Measurements from ENCODE around the gene FEM1B.

DNA sequence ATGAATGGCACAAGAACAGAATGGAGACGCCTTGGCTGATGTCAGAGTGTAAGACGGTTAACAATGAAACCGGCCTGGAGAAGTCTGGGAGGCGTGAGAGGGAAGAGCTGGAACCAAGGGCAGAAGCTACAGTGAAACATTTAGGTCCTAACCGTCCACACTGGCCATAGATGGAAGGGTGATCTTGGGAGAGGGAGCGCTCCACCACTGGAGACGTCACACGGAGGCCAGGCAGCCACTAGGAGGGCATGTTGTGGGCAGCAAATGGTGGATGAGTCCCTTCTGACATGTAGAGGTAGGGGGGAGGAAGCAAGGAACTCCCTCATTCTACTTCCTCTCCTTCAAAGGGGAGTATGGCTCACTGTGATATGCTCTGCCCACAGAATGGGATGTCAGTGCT lies 23.8 kb downstream of the FEM1B start:
- TF ChIP-seq CTCF (IDR thresholded peaks at IDR 0.05) (no peak), POLR2A (IDR thresholded peaks at IDR 0.05) (no peak), EP300 (IDR thresholded peaks at IDR 0.05) (no peak), POLR2AphosphoS5 (IDR thresholded peaks at IDR 0.05) (no peak)

All from stomach (tissue), 4 donors.